RPMI7951 (cell line): ENCODE measurements around the gene TRAF5. TPM values are rescaled to one million over a fixed set of nuclear protein-coding genes. Genes with fewer than 3 reads are reported as not detected.

Experiments
- DNase-seq: peaks from one replicate; pipeline ENCODE4 v3.0.0-alpha.2; 2012; ENCODE audit warnings: low read depth
- total RNA-seq: library from RNA; depleted of rRNA; stranded (reverse); fragments of >200 nt; shearing (Covaris generic); gene quantifications from 2 replicates; pipeline ENCODE4 v1.2.3, GENCODE V29; 2014; rRNA removed

The TRAF5 gene
- total RNA-seq, 1 experiment from 2014 or later: 7.9 TPM

GRCh38 chr1:211420845-211421454 is 94.3 kb downstream of the TRAF5 start:
- DNase-seq: no peak

GRCh38 chr1:211424018-211424417 is 97.4 kb downstream of the TRAF5 start:
- DNase-seq: no peak

Other genes starting within 250 kb of the TRAF5 start
- gene KCNH1, start 192.7 kb upstream of the TRAF5 start, total RNA-seq: 1.3 and 1.6 TPM in 2 replicates
- gene RCOR3, start 67.5 kb upstream of the TRAF5 start, total RNA-seq: 14.8 and 15.6 TPM in 2 replicates
- not detected in 2 replicates for gene RD3, start 165.3 kb downstream of the TRAF5 start, total RNA-seq